Glomerular visceral epithelial cell (primary cell): ENCODE results near the gene HDAC10.

Experiments
- DNase-seq: peaks from one replicate; pipeline ENCODE4 v3.0.0-alpha.2; 2016; ENCODE audit errors: extremely low spot score

The HDAC10 gene

GRCh38 chr22:50270666-50271394 lies 19.8 kb upstream of the HDAC10 start:
- DNase-seq, result peak; percentile 69

- peak; percentile 45 for DNase-seq
Measured at GRCh38 chr22:50269970-50270665, 19.1 kb upstream of the HDAC10 start, which contains the start of gene MAPK11. MAPK11 (minus strand) TSS chr22:50270380; CDS start chr22:50270292, 88 bp downstream.

- no peak for DNase-seq
Measured at GRCh38 chr22:50269573-50269969, 18.5 kb upstream of the HDAC10 start.

GRCh38 chr22:50268655-50269113 lies 17.6 kb upstream of the HDAC10 start:
- DNase-seq, result no peak

GRCh38 chr22:50267591-50268390 lies 16.7 kb upstream of the HDAC10 start:
- no peak for DNase-seq

GRCh38 chr22:50266994-50267393 lies 15.9 kb upstream of the HDAC10 start:
- DNase-seq, result no peak

GRCh38 chr22:50264946-50265669 lies 14.0 kb upstream of the HDAC10 start:
- DNase-seq, result no peak

- no peak for DNase-seq
Measured at GRCh38 chr22:50264104-50264745, 13.2 kb upstream of the HDAC10 start.

- DNase-seq, result no peak
Measured at GRCh38 chr22:50262973-50263617, 12.0 kb upstream of the HDAC10 start.

GRCh38 chr22:50262460-50262911 lies 11.4 kb upstream of the HDAC10 start:
- peak; percentile 50 for DNase-seq

- peak; percentile 35 for DNase-seq
Measured at GRCh38 chr22:50261615-50262459, 10.8 kb upstream of the HDAC10 start, which contains the start of gene MAPK12. MAPK12 (minus strand) TSS chr22:50261683; CDS start chr22:50261509, 174 bp downstream.

GRCh38 chr22:50260801-50261614 lies 9.9 kb upstream of the HDAC10 start:
- peak; percentile 56 for DNase-seq

GRCh38 chr22:50260434-50260800 lies 9.4 kb upstream of the HDAC10 start:
- no peak for DNase-seq

- DNase-seq, result no peak
Measured at GRCh38 chr22:50259302-50259701, 8.2 kb upstream of the HDAC10 start.

- no peak for DNase-seq
Measured at GRCh38 chr22:50258361-50259292, 7.6 kb upstream of the HDAC10 start.

GRCh38 chr22:50257451-50258360 lies 6.6 kb upstream of the HDAC10 start:
- DNase-seq, result no peak
